GM18505 (cell line): ENCODE results near the gene ENKUR.
"Not testable (repeated sequence)": the region's sequence is repeated elsewhere in the genome, so short reads cannot be mapped to it uniquely, and the experiment has no call there.

Experiments used
- ATAC-seq: cut with Tn5 transposase; IDR thresholded peaks from one replicate; pipeline ENCODE4 v1.9.1; 2021; ENCODE audit not compliant: unreplicated experiment
- POLR2A ChIP-seq: IDR thresholded peaks from 4 replicates; pipeline ENCODE4 v1.6.1; 2011; ENCODE audit warnings: borderline replicate concordance; ENCODE audit not compliant: insufficient read depth, insufficient read length; ENCODE audit errors: extremely low read depth

Gene ENKUR

DNA sequence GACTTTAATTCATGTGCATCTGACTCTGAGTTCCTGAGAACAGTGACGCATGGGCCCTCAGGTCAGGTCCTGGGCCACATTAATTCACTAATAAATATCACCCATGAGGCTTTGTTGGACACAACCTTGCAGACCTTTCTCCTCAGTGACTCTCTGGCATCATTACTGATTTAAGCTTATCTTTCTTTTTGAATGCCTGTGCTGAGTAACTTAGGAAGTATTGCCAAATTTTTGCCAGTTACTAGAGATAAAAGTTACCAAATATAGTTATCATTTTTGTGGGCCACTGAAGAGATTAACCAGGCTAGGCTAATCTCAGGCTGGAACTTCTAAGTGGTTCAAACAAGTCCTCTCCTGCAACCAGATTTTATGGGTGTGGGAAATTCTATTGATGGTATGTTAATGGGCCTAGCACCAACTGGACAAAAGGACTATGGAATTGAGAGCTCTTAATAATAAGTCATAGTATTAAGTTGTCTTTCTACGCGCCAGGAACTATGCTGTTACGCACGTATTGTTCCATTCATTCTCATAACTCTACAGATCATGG, 34.7 kb downstream of the ENKUR start:
- ATAC-seq: no peak
- TF ChIP-seq POLR2A: no peak

DNA sequence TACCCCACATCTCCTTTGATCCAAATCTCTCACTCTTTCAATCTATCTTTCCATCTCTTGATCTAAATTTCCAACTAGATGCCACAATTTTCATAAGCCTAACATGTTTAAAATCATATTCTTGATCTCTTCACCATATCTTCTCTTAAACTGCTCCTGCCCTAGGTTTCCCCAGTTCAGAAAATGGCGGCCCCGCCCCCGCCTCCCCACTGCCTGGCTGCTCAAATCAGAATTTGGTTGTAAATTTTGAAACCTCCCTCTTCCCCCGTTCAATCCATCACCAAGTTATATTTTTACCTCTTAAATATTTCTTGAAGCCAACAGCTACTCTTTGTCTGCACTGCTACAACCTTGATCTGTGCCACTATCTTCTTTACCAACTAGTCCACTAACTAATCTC, 36.3 kb downstream of the ENKUR start:
- no peak for ATAC-seq

DNA sequence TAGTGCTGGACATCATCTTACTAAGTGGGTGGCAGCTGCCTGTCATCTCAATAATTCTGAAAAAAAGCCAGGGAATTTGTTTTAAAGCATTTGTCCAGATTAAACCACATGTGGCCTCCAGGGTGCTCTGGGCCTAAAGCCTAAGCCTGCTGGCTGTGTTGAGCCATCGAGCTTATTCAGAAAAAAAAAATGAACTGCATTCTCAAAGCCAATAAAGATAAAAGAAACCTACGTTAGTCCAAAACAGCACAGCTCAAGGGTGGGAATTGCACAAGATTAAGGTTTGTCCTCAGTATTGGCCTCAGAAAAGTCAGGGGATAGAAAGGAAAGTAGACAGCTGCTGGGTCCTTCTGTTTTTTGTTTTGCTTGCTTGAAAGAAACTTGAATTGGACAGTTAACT, 41.0 kb downstream of the ENKUR start:
- no peak for ATAC-seq
- TF ChIP-seq POLR2A: no peak

More for the DNA sequence above, 36.3 kb downstream of the ENKUR start:
- TF ChIP-seq POLR2A: no peak

DNA sequence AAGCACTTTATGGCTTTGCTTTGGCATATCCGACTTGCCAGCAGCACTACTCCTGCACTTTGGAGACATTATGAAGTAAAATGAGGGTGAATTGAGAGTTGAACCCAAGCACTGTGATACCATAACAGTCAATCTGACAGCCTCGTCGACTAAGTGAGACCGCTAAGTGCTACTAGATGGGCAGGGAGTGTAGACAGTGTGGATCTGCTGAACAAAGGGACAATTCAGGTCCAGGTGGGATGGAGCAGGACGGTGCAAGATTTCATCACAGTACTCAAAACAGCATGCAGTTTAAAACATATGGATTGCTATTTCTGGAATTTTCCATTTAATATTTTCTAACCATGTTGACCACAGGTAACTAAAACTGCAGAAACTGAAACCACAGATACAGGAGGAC, 42.8 kb downstream of the ENKUR start:
- no peak for TF ChIP-seq POLR2A

DNA sequence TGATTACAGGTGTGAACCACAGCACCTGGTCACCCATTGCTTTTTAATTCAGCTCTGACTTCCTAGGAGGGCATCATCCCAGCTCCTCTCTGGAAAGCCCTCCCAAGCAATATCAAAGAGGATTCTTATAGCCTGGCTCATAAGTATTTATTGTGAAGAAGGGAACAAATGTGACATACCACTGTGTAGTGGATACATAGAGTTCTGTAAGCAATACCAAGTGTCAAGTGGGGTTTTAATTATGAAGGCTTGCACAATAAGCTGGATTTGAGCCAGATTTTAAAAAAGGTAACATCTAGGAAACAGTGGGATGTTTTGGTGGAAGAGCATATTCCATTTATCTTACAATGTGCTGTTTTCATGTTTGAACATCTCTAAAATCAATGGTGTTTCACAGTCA, 44.6 kb downstream of the ENKUR start:
- ATAC-seq: no peak

More for the DNA sequence above, 42.8 kb downstream of the ENKUR start:
- ATAC-seq: no peak

DNA sequence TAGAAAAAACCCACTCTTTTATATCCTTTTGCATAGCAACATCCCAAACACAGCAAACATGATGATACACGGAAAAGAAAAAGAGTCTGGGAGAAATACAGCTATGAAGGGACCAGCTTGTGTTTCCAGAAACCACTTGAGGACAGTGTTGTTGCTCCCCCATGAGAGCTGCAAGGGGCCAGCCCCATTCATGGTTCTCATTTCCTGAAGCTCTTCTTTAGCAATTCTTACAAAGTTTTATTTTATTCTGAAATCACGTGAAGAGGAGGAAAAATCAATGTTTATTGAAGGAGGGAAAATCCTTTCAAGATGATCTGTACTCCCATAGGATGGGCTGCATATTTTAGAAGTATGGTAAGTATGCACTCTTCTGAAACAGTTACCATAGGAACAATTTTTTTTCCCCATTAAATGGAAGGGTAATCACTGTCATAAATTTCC, 46.1 kb downstream of the ENKUR start:
- ATAC-seq: no peak

More for the DNA sequence above, 44.6 kb downstream of the ENKUR start:
- no peak for TF ChIP-seq POLR2A

DNA sequence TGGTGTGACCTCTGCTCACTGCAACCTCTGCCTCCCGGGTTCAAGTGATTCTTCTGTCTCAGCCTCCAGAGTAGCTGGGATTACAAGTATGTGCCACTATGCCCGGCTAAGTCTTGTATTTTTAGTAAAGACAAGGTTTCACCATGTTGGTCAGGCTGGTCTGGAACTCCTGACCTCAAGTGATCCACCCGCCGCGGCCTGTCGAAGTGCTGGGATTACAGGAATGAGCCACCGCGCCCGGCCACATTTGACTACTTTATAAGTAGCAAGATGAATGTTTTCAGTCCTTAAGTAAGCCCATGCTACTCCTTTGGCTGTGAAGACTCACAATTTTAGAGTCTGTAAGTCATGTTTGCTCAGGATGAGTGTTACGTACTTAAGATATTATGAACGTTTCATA, 47.0 kb downstream of the ENKUR start:
- not testable (repeated sequence) for ATAC-seq

More for the DNA sequence above, 46.1 kb downstream of the ENKUR start:
- no peak for TF ChIP-seq POLR2A

DNA sequence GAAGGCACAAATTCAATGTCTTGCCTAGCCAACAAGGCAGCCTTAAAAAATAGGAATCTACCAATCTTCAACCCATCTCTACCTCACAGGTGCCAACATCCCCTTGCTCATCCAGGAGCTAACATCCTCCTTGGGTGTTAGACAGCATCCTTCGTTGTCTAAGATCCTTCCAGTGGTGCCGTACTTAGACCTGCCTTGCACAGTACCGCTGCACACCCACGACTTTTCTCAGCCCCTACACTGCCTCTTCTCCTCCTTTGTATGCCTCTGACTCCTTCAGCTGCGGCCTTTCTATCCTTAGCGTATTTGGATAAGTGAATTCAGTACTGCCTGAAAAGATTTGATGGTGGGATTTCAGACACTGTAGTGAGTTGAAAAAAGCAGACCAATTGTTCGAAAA, 47.6 kb downstream of the ENKUR start:
- no peak for ATAC-seq
- no peak for TF ChIP-seq POLR2A

DNA sequence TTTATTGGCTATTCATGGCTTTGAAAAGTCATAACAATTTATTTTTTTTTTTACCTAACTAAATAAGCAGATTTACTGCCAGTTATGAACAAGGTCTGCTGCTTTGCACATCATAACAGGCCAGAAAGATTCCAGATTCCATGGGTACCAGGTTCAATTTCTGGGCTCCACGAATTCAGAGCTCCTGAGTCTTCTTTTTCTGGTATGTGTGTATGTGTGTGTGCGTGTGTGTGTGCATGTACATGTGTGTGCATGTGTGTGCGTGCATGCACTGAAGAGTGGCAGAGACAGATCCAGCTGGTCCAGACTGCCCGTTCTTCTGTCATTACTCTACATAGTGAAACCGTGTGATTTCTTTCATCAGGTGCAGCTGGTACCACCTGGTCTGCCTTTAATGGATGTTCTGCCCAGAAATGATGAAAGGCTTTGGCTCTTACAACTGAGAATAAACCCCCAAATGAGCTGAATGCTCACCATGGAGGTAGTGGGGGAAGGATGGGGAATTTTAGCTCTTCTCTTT, 48.9 kb downstream of the ENKUR start:
- ATAC-seq: no peak
- no peak for TF ChIP-seq POLR2A

DNA sequence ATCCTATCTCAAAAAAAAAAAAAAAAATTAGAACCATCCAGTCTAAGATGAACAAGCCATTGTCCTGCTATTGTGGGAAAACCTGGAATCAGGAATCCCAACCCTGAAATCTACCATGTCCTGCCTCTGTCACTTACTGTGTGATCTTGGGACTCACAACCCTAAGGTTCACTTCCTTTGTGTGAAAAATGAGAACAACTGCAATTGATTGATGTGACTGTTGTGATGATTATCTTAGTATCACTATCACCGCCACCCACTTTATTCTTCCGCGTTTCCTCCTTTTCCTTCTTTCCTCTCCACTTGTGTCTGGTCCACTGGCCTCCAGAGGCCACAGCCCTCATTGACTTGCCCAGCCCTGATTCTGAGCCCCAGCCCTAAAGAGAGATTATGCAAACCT, 50.9 kb downstream of the ENKUR start:
- no peak for TF ChIP-seq POLR2A

DNA sequence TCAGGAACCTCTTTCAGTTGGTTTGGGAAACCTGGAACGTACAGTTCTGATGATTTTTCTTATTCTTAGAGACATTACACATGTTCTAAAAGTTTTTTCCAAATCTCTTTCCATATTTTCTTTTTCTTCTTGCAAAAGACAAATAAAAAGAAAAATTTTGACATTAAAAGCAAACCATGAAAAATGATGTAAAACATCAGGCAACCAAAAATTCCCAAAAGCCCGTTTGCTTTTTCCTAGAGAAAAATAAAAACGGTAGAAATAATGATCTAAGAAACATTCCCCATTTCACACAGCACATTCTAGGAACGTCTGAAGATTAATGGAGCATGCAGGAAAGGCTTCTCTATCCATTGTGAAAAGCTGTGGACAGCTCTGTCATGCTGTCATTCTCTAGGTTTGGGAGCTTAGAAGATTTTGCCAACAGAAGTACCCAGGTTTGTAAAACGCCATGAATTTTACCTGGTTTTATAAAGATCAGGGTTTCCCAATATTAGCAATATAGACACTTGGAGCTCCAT, 52.4 kb downstream of the ENKUR start:
- no peak for TF ChIP-seq POLR2A
- no peak for ATAC-seq

More for the DNA sequence above, 50.9 kb downstream of the ENKUR start:
- no peak for ATAC-seq

DNA sequence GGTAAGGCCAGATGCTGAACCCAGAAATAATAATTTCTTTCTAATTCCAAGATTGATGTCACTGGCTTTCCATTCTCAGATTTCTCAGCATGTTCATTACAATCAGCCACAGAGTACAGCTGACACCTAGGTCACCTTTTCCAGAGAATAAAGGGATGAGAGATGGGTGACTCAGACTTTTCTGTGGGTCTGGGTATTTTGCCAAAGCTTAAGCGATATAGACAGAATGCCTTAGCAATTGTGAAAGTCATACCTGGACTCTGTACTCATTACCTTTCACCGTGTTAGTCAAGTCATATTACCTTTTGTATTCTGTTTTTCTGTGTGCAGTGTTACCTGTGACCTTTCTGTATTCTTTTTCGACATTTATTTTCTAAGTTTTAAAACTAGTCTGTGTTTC, 53.0 kb downstream of the ENKUR start:
- ATAC-seq: no peak
- no peak for TF ChIP-seq POLR2A

DNA sequence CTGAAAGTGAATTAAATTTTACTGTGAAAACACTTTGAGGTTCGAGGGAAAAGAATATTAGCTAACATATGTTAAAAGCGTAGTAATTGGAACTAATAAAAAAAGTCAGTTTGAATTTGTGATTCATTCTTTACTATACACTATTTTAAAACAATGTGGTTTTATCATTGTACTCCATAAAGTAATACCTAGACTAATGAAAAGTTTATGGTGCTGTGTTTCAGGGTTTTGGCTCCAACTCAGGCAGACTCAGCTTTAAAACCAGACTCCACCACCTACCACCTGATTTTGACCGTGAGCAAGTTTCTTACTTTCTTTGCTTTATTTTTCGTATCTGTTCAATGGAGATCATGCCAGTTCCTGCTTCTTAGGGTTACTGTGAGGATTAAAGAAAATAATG, 54.4 kb downstream of the ENKUR start:
- ATAC-seq: no peak
- no peak for TF ChIP-seq POLR2A

DNA sequence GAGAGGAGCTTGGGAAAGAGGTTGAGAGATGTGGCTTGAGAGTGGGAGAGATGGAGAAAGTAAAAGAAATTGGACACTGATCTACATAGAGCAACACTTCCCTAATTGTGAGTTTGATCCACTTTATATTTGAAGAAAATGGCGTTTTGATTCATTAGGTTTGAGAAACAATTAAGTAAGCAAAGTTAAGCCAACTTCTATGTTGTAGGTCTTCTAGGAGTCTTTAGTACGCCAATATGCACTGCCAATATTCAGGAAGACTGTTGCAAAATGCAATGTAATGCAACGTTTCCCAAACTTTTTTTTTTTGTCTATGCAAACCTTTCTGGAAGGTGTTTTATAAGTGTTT, 56.6 kb downstream of the ENKUR start:
- ATAC-seq: no peak
- no peak for TF ChIP-seq POLR2A

DNA sequence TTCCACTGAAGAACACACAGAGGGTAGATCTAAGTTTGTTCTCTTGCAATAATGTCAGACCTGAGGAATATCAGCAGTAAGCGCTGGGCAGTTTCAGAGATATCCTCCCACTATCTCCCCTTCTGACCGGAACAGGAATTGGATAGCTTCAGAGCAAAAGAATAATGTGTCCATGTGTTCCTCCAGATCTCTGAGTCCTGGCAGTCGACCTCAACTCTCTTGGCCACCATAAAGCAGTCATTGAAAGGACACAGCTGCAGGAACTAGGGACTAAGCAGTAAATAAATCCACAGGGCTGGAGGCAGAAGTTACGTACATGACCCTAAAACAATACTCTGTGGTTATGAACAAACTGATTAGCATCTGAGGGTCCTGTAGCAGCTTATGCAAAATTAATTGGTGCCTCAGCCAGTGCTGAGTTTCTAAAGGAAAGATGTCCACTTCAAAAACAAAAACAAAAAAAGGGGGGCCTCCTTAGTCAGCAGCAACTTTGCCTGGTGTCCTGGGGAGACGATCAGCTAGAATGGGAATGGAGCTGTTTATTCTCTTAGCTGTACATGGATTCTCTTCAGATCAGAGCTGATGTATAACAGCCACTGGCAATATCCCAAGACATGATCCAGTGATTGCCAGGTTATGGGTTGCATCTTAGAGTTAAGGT, 57.1 kb downstream of the ENKUR start:
- no peak for TF ChIP-seq POLR2A
- ATAC-seq: no peak

DNA sequence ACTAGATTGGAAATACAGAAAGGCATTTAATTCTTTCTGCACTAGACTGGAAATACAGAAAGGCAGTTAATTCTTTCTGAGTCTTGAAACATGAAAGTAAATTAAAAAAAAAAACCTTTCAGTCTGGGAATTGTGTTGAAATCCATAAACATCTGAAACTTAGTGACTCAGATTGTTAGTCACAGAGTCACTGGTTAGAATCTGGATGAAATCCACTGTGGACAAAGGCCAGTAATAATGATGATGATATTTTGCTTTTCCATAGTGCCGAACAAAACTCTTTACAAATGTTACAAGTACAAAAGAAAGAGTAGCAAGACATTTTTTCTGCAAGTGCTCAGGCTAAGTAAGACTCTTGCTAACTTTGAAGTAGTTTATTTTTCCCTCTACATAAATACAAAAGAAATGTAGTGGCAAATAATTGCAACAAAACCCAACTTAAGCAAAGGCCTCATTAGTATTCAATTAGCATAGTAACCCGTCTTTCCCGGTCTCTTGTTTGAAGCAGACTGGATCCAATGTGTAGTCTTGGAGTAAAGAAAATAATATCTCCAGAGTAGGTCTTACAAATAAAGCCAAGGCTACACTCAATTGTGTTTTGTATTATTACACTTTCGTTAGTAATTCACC, 57.8 kb downstream of the ENKUR start:
- ATAC-seq: no peak
- TF ChIP-seq POLR2A: no peak

DNA sequence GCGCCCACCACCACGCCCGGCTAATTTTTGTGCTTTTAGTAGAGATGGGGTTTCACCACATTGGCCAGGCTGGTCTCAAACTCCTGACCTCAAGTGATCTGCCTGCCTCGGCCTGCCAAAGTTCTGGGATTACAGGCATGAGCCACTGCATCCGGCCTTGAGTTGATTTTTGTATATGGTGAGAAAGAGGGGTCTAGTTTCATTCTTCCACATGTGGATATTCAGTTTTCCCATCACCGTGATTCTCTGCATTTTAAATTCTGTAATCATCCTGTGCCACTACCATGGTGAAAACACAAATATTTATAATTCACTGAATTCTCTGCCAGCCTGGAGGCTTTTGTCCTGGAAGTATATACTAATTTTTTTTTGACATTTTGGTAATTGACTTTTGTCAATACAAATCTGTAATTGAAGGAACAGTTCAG, 58.3 kb downstream of the ENKUR start:
- ATAC-seq: not testable (repeated sequence)
